ENCODE measurements around the gene MAPK8IP1.

MAPK8IP1 gene

DNA sequence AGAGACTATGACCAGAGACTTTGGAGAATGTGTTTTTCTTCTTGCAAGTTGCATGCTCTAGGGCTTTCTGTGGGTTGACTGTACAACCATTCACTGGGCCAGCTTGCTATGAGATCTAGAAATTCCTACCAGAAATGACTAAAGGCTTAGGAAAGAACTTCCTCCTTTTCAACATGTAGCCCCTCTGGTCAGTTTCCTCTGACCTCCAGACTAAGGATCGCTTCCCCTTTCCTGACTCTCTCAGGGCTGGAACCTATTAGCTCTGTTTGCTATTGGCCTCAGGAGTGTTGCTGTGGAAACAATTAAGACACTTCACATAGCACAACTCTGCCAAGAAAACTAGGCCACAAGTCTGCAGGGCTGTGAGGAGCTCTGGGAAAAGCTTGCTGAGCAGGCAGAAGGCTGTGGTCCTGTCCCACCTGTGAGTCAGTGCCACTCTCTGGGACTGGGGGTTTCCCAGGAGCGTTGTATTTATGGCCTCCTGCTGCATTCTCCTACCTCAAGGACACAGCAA is 27.4 kb upstream of the MAPK8IP1 start:
- ChIA-PET POLR2A (interaction anchor here (0.6 to 1.5 kb wide), 4 partner anchors 11 to 1370 kb away, joined by 3 to 8 read pairs (median 3); partner anchors contain the start of gene CRY2), CTCF (interaction anchor here (0.6 to 10.1 kb wide), 5 partner anchors 10 to 107 kb away, joined by 3 to 133 read pairs (median 16); partner anchors contain the start of gene CRY2)
- H3K4me3 ChIP-seq (ENCODE audit: low read depth, low read length): no peak overlapping the region
- peak; percentile 89 for DNase-seq (ENCODE audit: low read depth, low spot score)
- TF ChIP-seq, protein P1, sequence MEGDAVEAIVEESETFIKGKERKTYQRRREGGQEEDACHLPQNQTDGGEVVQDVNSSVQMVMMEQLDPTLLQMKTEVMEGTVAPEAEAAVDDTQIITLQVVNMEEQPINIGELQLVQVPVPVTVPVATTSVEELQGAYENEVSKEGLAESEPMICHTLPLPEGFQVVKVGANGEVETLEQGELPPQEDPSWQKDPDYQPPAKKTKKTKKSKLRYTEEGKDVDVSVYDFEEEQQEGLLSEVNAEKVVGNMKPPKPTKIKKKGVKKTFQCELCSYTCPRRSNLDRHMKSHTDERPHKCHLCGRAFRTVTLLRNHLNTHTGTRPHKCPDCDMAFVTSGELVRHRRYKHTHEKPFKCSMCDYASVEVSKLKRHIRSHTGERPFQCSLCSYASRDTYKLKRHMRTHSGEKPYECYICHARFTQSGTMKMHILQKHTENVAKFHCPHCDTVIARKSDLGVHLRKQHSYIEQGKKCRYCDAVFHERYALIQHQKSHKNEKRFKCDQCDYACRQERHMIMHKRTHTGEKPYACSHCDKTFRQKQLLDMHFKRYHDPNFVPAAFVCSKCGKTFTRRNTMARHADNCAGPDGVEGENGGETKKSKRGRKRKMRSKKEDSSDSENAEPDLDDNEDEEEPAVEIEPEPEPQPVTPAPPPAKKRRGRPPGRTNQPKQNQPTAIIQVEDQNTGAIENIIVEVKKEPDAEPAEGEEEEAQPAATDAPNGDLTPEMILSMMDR (IDR thresholded peaks at IDR 0.05; ENCODE audit: insufficient read depth, low read length, missing control alignments): no peak

DNA sequence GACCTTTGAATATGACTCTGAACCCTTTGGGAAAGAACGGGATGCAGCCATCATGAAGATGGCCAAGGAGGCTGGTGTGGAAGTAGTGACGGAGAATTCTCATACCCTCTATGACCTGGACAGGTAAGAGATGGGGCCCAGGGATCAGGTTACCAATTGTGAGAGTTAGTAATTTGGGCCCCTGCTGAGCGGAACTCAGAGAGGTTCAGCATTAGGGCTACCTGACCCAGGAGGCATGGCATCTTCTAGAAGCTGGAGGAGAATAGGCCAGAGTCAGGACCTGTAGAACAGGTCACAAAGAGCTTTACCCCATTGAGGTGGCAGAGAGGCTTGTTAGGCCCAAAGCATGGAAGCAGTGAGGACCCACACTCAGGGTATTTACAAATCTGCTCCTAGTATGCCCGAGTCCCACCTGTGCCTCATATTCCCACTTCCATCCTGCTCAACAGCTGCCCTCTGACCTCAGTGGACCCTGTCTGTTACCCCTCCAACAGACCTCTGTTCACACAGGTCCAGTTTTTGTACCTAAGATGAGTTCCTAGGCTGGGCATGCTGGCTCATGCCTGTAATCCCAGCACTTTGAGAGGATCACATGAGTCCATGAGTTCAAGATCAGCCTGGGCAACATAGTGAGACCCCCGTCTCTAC is 26.6 kb upstream of the MAPK8IP1 start:
- H3K4me3 ChIP-seq (ENCODE audit: low read depth, low read length): no peak overlapping the region
- ChIA-PET CTCF (interaction anchor here (0.6 to 10.1 kb wide), 9 partner anchors 9 to 381 kb away, joined by 3 to 133 read pairs (median 3); partner anchors contain the start of genes CRY2 and PEX16), POLR2A (interaction anchor here (0.6 to 1.8 kb wide), 5 partner anchors 12 to 55 kb away, joined by 3 to 10 read pairs (median 5); partner anchors contain the start of gene CRY2)
- no peak for DNase-seq (ENCODE audit: low read depth, low spot score)
- TF ChIP-seq, protein P1 (IDR thresholded peaks at IDR 0.05; ENCODE audit: insufficient read depth, low read length, missing control alignments): no peak

DNA sequence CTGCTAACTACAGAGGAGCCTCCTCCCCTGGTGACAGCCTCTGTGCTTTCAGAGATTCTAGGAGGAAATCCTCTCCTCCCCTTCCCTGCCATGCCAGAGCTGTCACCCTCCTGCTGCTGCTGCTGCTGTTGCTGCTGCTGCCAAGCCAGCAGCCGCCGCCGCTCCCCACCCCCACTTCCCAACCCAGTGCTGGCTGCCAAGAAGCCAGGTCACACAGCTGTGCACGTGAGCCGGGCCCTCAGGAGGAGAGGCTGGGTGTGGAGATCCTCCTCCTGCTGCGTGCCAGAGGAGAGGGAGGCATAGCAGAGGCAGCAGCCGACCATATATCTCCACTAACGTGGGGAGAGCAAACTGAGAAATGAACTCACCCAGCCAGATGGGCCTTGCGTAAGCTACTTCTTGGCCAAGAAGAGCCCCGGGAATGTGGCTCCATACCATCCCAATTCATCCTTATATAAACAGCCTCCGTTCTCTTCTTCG is 25.8 kb upstream of the MAPK8IP1 start:
- no peak overlapping the region for H3K4me3 ChIP-seq (ENCODE audit: low read depth, low read length)
- ChIA-PET POLR2A (interaction anchor here (0.6 to 1.8 kb wide), 8 partner anchors 12 to 133 kb away, joined by 3 to 10 read pairs (median 4); partner anchors contain the start of gene CRY2), CTCF (interaction anchor here (0.7 to 10.1 kb wide), 7 partner anchors 9 to 106 kb away, joined by 3 to 133 read pairs (median 3); partner anchors contain the start of genes CRY2 and PEX16)
- TF ChIP-seq, protein P1 (IDR thresholded peaks at IDR 0.05; ENCODE audit: insufficient read depth, low read length, missing control alignments): no peak
- DNase-seq (ENCODE audit: low read depth, low spot score): peak; percentile 99

DNA sequence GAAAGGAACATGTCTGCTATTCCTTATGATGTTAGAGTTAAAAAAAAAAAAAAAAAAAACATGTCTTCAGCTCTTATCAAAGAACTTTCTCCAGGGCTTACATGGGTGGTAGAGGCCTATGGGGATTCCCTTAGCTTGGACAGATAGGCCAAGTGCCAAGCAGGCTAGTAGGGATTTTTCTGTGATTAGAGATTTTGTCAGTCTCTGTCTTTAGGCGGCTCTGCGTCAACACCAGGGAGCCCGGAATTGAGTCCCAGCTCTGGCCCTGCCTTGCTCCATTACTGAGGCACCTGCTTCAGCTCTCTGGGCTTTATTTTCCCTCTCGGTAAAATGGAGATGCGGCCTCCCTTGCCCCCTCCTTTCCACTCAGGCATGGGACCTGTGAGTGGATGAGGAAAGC is 25.1 kb upstream of the MAPK8IP1 start:
- TF ChIP-seq, protein P1 (IDR thresholded peaks at IDR 0.05; ENCODE audit: insufficient read depth, low read length, missing control alignments): no peak
- no peak for DNase-seq (ENCODE audit: low read depth, low spot score)
- H3K4me3 ChIP-seq (ENCODE audit: low read depth, low read length): no peak overlapping the region
- POLR2A ChIA-PET: interaction anchor here (0.6 to 1.8 kb wide), 8 partner anchors 11 to 500 kb away, joined by 3 to 10 read pairs (median 4); partner anchors contain the start of gene CRY2
- CTCF ChIA-PET: interaction anchor here (1.3 to 10.1 kb wide), 5 partner anchors 9 to 105 kb away, joined by 3 to 133 read pairs (median 16); partner anchors contain the start of gene CRY2

DNA sequence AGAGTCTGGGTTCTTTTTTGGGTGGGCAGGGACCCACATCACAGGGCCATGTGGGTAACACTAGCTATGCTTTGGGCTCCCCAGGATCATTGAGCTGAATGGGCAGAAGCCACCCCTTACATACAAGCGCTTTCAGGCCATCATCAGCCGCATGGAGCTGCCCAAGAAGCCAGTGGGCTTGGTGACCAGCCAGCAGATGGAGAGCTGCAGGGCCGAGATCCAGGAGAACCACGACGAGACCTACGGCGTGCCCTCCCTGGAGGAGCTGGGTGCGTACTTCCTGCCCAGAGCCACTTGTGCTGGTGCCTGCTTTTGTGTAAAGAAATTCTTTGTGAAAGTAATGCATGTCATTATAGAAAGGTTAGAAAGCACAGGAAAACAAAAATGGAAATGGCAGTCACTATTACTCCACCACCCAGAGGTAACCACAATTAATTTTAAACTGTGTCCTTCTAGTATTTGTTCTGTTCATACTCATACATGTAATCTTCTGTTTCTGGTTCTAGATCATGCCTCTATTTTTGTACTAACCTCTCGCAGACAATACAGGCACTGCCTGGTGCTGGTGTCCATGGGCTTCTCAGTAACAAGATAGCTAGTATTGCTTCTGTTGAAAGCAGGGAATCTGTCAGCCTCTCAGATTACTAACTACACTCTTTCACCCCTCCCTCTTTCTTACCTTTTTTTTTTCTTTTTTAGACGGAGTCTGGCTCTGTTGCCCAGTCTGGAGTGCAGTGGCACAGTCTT is 24.5 kb upstream of the MAPK8IP1 start:
- ChIA-PET POLR2A (interaction anchor here (0.7 to 1.8 kb wide), 3 partner anchors 11 to 501 kb away, joined by 3 to 10 read pairs (median 4); partner anchors contain the start of gene CRY2), CTCF (interaction anchor here (1.3 to 10.1 kb wide), 4 partner anchors 8 to 104 kb away, joined by 3 to 133 read pairs (median 32); partner anchors contain the start of gene CRY2)
- TF ChIP-seq, protein P1 (IDR thresholded peaks at IDR 0.05; ENCODE audit: insufficient read depth, low read length, missing control alignments): no peak
- no peak for DNase-seq (ENCODE audit: low read depth, low spot score)
- H3K4me3 ChIP-seq (ENCODE audit: low read depth, low read length): no peak overlapping the region

Data from AG04449 (cell line).